ENCODE results near the gene EIF3D. TPM values are rescaled to one million over a fixed set of nuclear protein-coding genes. Genes with fewer than 3 reads are reported as not detected.

Gene EIF3D, protein sequence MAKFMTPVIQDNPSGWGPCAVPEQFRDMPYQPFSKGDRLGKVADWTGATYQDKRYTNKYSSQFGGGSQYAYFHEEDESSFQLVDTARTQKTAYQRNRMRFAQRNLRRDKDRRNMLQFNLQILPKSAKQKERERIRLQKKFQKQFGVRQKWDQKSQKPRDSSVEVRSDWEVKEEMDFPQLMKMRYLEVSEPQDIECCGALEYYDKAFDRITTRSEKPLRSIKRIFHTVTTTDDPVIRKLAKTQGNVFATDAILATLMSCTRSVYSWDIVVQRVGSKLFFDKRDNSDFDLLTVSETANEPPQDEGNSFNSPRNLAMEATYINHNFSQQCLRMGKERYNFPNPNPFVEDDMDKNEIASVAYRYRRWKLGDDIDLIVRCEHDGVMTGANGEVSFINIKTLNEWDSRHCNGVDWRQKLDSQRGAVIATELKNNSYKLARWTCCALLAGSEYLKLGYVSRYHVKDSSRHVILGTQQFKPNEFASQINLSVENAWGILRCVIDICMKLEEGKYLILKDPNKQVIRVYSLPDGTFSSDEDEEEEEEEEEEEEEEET
- total RNA-seq (2021) (211 to 237 TPM (median 216 TPM) in 3 replicates), Bru-seq, nascent RNA (percentile 92 among the genes with signal in this experiment)
- long read RNA-seq, experiment 1, transcript EIF3D-201 (15 exons, 2,155 nt): major isoform, 752 of 885 reads
- long read RNA-seq, experiment 1, partial matches to known transcripts: 45 of 885 reads
- long read RNA-seq, experiment 1, other reads (novel, unspliced or antisense): 88 of 885 reads
- long read RNA-seq, experiment 2, transcript EIF3D-209 (3 exons, 887 nt): minor isoform, 5 of 277 reads
- long read RNA-seq, experiment 2, transcript EIF3D-201 (15 exons, 2,155 nt): major isoform, 148 of 277 reads
- long read RNA-seq, experiment 2, partial matches to known transcripts: 86 of 277 reads
- long read RNA-seq, experiment 2, other reads (novel, unspliced or antisense): 38 of 277 reads
- long read RNA-seq, experiment 3, transcript EIF3D-201 (15 exons, 2,155 nt): major isoform, 439 of 539 reads
- long read RNA-seq, experiment 3, partial matches to known transcripts: 34 of 539 reads
- long read RNA-seq, experiment 3, other reads (novel, unspliced or antisense): 66 of 539 reads

GRCh38 chr22:36528795-36529751 is at the start of gene EIF3D:
EIF3D (minus strand) TSS chr22:36529166; CDS start chr22:36526121, 3,045 bp downstream.
- H3K27me3 Mint-ChIP-seq (ENCODE audit: low read depth): peaks cover 10% of the 10 kb centered on the region
- peak; percentile 97 for DNase-seq (ENCODE audit: low spot score)
- peaks cover 10% of the 10 kb centered on the region for H3K9me3 Mint-ChIP-seq
- peak within 1 kb of the TSS; percentile 95 for H3K4me3 Mint-ChIP-seq
- H3K36me3 Mint-ChIP-seq: peaks cover 39% of the 10 kb centered on the region
- peaks cover 9% of the 10 kb centered on the region for H3K4me1 Mint-ChIP-seq
- H3K27ac Mint-ChIP-seq: peak within 1 kb of the TSS; percentile 99
- TF ChIP-seq NFYB (CRISPR knock-in tag; conservative IDR thresholded peaks at IDR 0.05; ENCODE audit: low read depth) (no peak; the same call in 1 of the 2 replicates), TEAD4 (CRISPR knock-in tag; IDR thresholded peaks at IDR 0.05) (peak; percentile 70; the same call in 1 of the 2 replicates), ZNF317 (CRISPR knock-in tag; IDR thresholded peaks at IDR 0.05; ENCODE audit: borderline replicate concordance, low read depth) (0 out of 2 replicates have a peak, but pooled peaks have one; percentile 23), CREB1 (CRISPR knock-in tag; IDR thresholded peaks at IDR 0.05) (0 out of 2 replicates have a peak, but pooled peaks have one; percentile 7), ETV6 (CRISPR knock-in tag; IDR thresholded peaks at IDR 0.05) (peak; percentile 97), SP1 (CRISPR knock-in tag; conservative IDR thresholded peaks at IDR 0.05) (peak; percentile 78), E2F4 (CRISPR knock-in tag; IDR thresholded peaks at IDR 0.05; ENCODE audit: borderline replicate concordance, low read depth) (no peak), MYBL2 (CRISPR knock-in tag; IDR thresholded peaks at IDR 0.05) (peak; percentile 70; the same call in 1 of the 2 replicates), ZNF512 (CRISPR knock-in tag; IDR thresholded peaks at IDR 0.05; ENCODE audit: borderline replicate concordance) (0 out of 2 replicates have a peak, but pooled peaks have one; percentile 37), GABPB1 (CRISPR knock-in tag; IDR thresholded peaks at IDR 0.05) (peak; percentile 73; the same call in 1 of the 2 replicates), FOXK1 (CRISPR knock-in tag; IDR thresholded peaks at IDR 0.05) (peak; percentile 98), IRF1 (CRISPR knock-in tag; IDR thresholded peaks at IDR 0.05) (peak; percentile 53; the same call in 1 of the 2 replicates), E2F5 (CRISPR knock-in tag; IDR thresholded peaks at IDR 0.05) (peak; percentile 79), TP53 (CRISPR knock-in tag; IDR thresholded peaks at IDR 0.05) (no peak), CREM (CRISPR knock-in tag; IDR thresholded peaks at IDR 0.05) (peak; percentile 84), TEAD1 (CRISPR knock-in tag; IDR thresholded peaks at IDR 0.05) (0 out of 2 replicates have a peak, but pooled peaks have one; percentile 40), EMX1 (CRISPR knock-in tag; IDR thresholded peaks at IDR 0.05) (no peak), ELF4 (CRISPR knock-in tag; IDR thresholded peaks at IDR 0.05; ENCODE audit: low read depth) (0 out of 2 replicates have a peak, but pooled peaks have one; percentile 47)
- TF ChIP-seq, protein P1, sequence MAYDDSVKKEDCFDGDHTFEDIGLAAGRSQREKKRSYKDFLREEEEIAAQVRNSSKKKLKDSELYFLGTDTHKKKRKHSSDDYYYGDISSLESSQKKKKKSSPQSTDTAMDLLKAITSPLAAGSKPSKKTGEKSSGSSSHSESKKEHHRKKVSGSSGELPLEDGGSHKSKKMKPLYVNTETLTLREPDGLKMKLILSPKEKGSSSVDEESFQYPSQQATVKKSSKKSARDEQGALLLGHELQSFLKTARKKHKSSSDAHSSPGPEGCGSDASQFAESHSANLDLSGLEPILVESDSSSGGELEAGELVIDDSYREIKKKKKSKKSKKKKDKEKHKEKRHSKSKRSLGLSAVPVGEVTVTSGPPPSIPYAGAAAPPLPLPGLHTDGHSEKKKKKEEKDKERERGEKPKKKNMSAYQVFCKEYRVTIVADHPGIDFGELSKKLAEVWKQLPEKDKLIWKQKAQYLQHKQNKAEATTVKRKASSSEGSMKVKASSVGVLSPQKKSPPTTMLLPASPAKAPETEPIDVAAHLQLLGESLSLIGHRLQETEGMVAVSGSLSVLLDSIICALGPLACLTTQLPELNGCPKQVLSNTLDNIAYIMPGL (CRISPR knock-in tag; IDR thresholded peaks at IDR 0.05): peak; percentile 46
- TF ChIP-seq, protein P2, sequence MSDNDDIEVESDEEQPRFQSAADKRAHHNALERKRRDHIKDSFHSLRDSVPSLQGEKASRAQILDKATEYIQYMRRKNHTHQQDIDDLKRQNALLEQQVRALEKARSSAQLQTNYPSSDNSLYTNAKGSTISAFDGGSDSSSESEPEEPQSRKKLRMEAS (CRISPR knock-in tag; IDR thresholded peaks at IDR 0.05): peak; percentile 94
- TF ChIP-seq, protein P3, sequence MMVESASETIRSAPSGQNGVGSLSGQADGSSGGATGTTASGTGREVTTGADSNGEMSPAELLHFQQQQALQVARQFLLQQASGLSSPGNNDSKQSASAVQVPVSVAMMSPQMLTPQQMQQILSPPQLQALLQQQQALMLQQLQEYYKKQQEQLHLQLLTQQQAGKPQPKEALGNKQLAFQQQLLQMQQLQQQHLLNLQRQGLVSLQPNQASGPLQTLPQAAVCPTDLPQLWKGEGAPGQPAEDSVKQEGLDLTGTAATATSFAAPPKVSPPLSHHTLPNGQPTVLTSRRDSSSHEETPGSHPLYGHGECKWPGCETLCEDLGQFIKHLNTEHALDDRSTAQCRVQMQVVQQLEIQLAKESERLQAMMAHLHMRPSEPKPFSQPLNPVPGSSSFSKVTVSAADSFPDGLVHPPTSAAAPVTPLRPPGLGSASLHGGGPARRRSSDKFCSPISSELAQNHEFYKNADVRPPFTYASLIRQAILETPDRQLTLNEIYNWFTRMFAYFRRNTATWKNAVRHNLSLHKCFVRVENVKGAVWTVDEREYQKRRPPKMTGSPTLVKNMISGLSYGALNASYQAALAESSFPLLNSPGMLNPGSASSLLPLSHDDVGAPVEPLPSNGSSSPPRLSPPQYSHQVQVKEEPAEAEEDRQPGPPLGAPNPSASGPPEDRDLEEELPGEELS (CRISPR knock-in tag; IDR thresholded peaks at IDR 0.05): peak; percentile 69; the same call in 1 of the 2 replicates
- ChIA-PET POLR2A (interaction anchor here (0.6 to 1.1 kb wide), 5 partner anchors 9 to 247 kb away, joined by 3 to 6 read pairs (median 3); partner anchors contain the start of gene IFT27), CTCF (interaction anchor here (0.5 to 2.5 kb wide), 12 partner anchors 13 to 384 kb away, joined by 3 to 14 read pairs (median 3); partner anchors contain the start of gene IFT27)
- peak; percentile 94 for ATAC-seq

All from WTC11 (cell line).